GM11168 (cell line): ENCODE results near the gene CARD6.
"Not testable (repeated sequence)": the region's sequence is repeated elsewhere in the genome, so short reads cannot be mapped to it uniquely, and the experiment has no call there.

Source experiments
- in situ Hi-C: fragments of 300-500 bp; cut with MboI; formaldehyde crosslinking; loops from one replicate; pipeline ENCODE4 v1.12.0; 2022; ENCODE audit warnings: low sequenced_read_pairs; ENCODE audit not compliant: unreplicated experiment

The CARD6 gene

DNA sequence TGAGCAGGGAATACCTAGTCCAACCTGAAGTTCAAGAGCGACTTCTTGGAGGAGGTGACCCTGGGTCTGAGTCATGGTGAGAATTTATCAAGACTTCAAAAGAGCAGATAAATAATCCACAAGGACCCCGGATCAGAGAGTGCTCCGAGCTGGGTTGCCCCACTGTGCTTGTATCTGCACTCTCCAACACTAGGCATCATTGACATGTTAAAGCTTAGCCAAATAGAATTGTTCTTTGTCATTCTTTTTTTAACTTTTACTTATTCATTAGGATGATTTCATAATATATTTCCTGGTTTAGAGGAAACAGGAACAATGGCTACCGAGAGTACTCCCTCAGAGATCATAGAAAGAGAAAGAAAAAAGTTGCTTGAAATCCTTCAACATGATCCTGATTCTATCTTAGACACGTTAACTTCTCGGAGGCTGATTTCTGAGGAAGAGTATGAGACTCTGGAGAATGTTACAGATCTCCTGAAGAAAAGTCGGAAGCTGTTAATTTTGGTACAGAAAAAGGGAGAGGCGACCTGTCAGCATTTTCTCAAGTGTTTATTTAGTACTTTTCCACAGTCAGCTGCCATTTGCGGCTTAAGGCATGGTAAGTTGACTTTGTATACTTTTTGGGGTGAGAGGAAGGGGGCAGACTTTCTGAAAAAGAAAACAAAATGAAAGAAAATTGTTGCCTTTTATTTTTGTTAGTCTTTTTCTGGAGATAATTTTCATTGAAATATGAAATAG lies at the start of gene CARD6:
TSS of gene CARD6 (plus strand) at position 300 of the 738 bp plus-strand sequence. CDS start at position 316, 16 bp downstream.
- in situ Hi-C loops, result no loop called here

DNA sequence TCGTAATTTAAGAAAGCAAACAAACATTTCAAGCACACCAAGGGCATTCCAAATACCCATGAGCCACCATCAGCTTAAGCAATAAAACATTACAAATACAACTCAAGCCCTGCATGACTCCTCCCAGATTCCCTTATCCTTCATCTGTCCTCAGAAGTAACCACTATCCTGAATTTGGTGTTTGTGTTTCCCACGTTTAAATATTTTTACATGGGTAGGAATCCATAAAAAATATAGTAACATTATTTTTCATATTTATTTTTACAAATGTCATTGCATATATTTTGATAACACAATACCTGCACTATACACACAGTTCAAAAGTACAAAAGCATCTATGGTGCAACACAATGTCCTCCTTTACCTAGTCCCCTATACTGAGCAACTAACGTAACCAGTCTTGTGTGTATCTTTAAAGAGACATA lies 49.4 kb upstream of the CARD6 start:
- in situ Hi-C loops, result no loop called here

DNA sequence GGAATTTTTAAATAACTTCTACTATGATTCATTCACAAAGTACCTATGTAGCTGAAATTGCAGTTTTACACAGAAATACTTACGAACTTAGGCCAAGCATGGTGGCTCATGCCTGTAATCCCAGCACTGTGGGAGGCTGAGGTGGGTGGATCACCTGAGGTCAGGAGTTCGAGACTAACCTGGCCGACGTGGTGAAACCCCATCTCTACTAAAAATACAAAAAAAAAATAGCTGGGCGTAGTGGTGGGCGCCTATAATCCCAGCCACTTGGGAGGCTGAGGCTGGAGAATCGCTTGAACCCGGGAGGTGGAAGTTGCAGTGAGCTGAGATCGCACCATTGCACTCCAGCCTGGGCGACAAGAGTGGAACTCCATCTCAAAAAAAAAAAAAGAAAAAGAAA lies 48.5 kb upstream of the CARD6 start:
- in situ Hi-C loops, result not testable (repeated sequence)

- in situ Hi-C loops, result not testable (repeated sequence)
Measured at GRCh38 chr5:40794340-40794739, 46.8 kb upstream of the CARD6 start.

GRCh38 chr5:40794877-40795276 lies 46.3 kb upstream of the CARD6 start:
- in situ Hi-C loops, result not testable (repeated sequence)

DNA sequence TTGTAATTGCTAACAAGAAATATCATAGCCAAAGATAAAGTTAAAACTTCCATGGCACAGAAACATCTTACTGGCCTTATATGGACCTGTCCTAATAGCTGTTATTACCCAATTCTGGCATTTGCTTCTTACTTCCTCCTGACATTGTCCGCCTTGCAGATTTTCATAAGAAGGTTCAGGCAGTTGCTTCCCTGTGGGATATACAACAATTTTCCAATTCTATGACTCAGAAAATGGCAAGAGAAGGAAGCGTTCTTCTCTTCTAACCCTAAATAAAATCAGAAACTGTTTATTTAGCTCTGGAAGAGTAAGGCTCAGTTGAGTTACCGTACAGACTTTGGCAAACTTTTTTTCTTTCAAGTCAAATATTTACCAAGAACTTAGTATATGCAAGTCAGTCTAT lies 44.7 kb upstream of the CARD6 start:
- in situ Hi-C loops, result no loop called here

GRCh38 chr5:40797273-40798011 lies 43.7 kb upstream of the CARD6 start:
- in situ Hi-C loops, result no loop called here

- in situ Hi-C loops, result no loop called here
Measured at GRCh38 chr5:40798012-40798800, 43.0 kb upstream of the CARD6 start, which contains the start of gene PRKAA1. Gene PRKAA1 (minus strand): TSS chr5:40798374. CDS start chr5:40798189, 185 bp downstream.

GRCh38 chr5:40798801-40799210 lies 42.4 kb upstream of the CARD6 start:
- in situ Hi-C loops, result no loop called here

- in situ Hi-C loops, result no loop called here
Measured at GRCh38 chr5:40799258-40799657, 41.9 kb upstream of the CARD6 start.

DNA sequence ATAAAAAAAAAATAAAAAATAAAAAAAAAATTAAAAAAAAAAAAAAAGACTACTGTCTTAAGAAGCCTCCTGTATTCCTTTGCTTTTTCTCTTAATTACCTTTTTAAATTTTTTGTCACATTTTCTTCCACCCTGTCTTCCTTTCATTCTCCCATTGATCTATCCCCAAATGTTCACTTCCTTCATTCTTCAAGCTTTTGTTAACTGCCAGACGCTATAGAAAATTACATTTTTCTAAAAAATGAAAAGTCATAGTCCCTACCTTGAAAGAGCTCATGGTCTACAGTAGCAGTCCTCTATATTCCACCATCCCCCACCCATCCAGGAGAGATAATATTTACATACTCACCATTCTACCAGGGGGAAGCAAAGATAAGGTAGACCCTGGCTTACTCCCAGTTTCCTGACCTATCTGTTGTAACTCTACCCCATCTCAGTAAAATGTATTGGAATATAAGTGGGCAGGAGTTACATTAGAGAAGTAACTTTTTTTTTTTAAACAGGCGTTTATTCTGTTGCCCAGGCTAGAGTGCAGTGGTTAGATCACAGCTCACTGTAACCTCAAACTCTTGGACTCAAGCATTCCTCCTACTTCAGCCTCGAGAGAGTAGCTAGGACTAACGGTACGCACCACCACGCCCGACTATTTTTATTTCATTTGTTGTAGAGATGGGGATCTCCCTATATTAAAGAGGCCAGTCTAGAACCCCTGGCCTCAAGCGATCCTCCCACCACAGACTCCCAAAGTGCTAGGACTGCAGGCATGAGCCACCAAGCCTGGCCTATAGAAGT lies 39.2 kb upstream of the CARD6 start:
- in situ Hi-C loops, result no loop called here

DNA sequence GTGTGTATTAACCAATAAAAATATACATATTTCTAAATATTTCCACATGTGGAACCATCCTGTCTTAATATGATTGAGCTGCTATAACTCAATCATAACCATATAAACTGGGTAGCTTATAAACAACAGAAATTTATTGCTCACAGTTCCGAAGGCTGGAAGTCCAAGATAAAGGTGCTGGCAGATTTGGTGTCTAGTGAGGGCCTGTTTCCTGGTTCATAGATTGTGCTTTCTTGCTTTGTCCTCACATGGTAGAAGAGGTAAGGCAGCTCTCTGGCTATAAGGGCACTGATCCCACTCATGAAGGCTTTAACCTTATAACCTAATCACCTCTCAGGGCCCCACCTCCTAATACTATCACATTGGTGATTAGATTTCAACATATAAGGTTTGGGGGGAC lies 29.0 kb upstream of the CARD6 start:
- in situ Hi-C loops, result no loop called here

DNA sequence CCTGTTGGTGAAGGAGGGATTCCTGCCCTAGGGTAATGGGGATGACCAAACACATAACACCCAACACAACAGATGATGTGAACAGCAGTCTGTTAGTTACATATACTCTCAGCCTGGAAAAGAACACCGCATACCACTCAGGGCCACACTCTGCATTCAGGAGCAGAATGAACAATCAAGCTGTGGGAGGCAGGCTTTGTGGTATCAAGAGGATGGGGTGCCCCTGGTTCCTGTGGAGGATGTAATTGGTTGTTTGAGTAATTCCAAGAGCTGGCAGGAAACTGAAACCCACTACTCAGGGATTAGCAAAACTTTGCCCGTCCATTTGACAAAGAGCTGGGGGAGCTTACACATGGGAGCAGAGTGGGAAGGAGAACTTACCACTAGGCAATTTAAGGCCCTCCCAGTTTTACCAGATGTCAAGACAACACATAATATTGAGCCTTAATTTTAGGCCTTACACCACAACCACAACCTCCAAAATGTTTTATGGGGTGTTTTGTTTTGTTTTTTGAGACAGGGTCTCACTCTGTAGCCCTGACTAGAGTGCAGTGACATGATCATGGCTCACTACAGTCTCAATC lies 27.4 kb upstream of the CARD6 start:
- in situ Hi-C loops, result no loop called here

DNA sequence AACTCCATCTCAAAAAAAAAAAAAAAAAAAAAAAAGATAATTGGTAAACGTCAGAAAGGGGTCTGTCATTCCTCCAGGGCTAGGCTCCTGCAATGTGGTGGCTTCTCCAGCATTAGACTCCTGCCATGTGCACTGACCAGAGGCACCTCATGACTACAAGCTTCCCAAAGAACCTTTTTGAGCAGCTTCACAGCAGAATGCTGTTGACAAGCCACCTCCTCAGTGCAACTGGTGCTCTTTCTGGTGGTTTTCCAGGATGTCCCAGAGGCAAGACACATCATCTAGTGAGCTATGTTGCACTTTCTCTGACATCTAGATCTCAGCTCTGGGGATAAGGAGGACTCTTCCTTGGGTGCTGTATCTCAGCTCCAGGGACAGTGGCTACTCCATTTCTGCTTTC lies 17.7 kb upstream of the CARD6 start:
- in situ Hi-C loops, result no loop called here

DNA sequence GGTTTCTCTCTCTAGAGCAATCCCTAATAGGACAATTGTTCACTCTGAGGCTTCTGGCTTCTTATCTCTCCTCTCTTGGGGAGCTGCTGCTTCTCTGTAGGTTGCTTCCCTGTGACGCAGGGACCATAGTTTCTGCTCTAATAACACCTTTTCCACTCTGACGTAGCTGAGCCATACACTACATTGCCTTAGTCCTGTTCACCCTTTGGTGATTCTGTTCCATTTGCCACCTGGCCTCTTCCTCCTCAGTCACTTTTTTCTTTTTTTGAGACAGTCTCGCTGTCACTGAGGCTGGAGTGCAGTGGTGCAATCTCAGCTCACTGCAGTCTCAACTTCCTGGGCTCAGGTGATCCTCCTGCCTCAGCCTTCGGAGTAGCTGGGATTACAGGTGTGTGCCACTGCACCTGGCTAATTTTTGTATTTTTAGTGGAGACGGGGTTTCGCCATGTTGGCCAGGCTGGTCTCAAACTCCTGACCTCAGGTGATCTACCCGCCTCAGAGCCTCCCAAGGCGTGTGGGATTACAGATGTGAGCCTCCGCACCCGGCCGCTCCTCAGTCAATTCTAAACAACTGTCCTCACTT lies 15.6 kb upstream of the CARD6 start:
- in situ Hi-C loops, result not testable (repeated sequence)

GRCh38 chr5:40826489-40827187 lies 14.5 kb upstream of the CARD6 start:
- in situ Hi-C loops, result no loop called here

GRCh38 chr5:40827188-40827977 lies 13.8 kb upstream of the CARD6 start:
- in situ Hi-C loops, result no loop called here
